GM21367 (cell line): Measurements from ENCODE around the gene PPM1N.

Experiments used
- ATAC-seq: cut with Tn5 transposase; IDR thresholded peaks from one replicate; pipeline ENCODE4 v1.9.1; 2021; ENCODE audit not compliant: unreplicated experiment

Gene PPM1N

DNA sequence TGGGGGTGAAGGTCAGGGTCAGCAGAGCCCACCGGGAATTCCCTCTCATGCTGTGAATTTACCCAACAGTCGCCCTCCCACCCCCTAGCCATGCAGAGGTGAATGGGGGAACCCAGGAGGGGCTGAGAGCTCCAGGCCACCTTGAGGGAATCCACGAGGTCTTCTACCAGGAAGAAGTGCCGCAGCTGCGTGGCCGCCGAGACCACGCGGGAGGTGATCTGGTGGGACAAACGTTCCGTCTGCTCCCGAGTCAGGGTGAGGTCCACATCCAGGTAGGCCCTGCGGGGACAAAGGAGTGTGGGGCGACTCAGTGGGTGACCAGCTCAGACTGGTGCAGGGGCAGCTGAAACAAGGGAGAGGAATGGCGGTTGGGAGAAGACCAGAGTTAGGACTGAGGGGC, 9.5 kb upstream of the PPM1N start:
- no peak for ATAC-seq

DNA sequence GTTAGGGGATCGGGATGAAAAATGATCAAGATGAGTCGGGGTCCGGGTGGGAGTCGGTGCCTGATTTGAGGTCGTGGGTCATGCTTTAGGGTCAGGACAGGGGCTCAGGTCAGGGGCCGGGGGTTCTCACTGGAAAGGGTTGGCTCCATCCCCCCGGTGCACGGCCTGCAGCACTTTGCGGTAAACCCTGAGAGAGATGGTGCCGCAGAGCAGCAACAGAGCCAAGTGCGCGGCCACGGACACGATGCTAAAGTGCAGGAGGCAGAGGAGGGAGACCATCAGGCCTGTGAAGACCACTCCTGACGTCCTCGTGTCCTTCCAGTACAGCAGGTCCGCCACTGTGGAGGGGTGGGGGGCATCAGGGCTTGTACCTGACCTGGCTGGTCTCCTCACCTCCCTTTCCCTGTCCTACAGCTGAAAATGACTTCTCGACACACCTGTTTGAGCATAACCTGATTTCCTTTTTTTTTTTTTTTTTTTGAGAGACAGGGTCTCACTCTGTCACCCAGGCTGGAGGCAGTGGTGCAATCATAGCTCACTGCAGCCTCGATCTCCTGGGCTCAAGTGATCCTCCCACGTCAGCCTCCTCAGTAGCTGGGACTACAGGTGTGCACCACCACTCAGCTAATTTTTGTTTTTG, 8.9 kb upstream of the PPM1N start:
- ATAC-seq, result no peak

GRCh38 chr19:45492137-45492626, 6.1 kb upstream of the PPM1N start:
- no peak for ATAC-seq

- ATAC-seq, result no peak
Observed at GRCh38 chr19:45492627-45493470, 5.4 kb upstream of the PPM1N start.

DNA sequence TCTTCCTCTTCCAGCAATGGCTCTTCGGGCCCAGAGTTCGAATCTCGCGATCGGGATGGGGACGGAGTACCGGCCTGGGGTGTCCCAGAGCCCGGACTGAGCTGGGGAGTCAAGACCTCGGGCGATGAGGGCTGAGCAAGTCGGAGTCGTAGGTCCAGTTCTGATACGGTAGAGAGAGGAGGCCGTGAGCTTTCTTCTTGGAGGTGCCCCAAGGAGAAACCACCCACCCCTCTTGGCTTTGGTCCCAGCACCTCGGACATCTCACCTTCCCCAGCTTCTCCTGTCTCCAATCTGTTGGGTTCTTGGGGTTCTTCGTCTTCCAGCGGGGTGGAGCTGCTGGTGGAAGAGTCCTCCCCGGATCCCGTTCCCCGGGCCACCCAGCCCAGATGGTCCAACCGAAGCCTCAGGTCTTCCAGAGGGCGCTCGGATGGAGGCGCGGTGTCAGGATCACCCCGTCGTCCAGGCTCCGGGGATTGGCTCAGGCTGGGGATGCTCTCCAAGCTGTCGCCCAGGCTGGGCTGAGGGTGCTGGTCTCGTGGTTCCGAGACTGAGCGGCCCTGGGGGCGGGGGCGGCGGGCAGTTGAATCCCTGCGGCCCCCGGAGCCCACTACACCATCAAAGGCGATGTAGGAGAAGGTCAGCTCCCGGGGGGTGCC, 3.9 kb upstream of the PPM1N start:
- ATAC-seq, result no peak

GRCh38 chr19:45495178-45495577, 3.1 kb upstream of the PPM1N start:
- ATAC-seq, result no peak

DNA sequence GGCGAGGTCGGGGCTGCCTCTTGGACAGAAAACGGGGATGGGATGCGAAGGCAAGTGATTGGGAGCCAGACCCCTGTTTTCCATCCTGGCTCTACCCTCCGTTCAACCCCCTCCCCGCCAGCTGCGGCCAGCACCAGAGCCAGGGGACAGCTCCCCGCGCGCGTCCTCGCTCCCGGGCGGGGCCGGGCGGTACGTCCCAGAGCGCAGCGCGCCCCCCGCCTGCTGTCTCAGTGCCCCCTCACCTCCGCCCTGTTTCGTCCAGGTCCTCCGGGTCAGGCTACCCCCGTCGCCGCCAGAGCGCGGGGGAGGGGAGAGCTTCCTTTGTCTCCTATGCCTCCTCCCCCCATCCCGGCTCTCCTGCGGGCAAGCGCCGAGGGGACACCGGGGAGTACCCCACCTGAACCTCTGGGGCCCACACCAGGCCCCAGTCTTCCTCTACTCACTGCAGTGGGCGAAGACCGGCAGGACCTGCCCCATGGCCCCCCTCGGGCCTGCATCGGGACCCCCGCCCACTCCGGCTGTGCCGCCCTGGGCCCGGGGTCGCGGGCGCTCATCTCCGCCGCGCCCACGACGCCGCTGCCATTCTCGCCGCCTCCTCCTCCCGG, 1.8 kb upstream of the PPM1N start:
- no peak for ATAC-seq

GRCh38 chr19:45497791-45498190, 452 bp upstream of the PPM1N start:
- no peak for ATAC-seq

DNA sequence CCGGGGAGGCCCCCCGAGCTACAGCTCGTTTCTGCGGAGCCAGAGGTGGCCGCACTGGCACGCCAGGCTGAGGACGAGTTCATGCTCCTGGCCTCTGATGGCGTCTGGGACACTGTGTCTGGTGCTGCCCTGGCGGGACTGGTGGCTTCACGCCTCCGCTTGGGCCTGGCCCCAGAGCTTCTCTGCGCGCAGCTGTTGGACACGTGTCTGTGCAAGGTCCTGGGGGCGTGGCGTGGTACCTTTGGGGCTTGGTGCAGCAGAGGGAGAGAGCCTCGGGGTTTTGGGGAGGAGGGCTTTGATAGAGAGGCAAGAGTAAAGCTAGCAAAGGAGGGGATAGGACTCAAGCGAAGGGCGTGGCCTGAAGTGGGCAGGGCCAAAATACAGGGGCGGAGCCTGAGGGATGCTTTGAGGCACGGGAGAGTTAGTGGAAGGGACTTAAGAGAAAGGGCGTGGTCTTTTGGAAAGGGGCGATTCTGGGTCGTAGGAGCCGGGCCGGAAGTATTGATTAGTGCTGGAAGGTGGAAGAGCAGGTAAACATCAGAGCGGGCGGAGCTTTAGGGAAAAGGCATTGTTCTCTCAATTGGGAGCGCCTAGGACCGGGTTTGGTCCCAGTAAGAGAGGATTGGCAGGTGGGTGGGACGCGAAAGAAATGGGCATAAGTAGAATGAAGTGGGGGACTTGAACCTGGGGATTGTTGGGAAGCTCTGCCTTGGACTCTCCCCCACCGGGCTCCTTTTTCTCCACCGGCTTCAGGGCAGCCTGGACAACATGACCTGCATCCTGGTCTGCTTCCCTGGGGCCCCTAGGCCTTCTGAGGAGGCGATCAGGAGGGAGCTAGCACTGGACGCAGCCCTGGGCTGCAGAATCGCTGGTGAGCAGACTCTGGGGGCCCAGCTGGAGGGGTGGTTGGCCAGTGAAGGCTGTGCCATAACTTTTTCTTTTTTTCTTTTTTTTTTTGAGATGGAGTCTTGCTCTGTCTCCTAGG, 1.2 kb downstream of the PPM1N start:
- no peak for ATAC-seq

DNA sequence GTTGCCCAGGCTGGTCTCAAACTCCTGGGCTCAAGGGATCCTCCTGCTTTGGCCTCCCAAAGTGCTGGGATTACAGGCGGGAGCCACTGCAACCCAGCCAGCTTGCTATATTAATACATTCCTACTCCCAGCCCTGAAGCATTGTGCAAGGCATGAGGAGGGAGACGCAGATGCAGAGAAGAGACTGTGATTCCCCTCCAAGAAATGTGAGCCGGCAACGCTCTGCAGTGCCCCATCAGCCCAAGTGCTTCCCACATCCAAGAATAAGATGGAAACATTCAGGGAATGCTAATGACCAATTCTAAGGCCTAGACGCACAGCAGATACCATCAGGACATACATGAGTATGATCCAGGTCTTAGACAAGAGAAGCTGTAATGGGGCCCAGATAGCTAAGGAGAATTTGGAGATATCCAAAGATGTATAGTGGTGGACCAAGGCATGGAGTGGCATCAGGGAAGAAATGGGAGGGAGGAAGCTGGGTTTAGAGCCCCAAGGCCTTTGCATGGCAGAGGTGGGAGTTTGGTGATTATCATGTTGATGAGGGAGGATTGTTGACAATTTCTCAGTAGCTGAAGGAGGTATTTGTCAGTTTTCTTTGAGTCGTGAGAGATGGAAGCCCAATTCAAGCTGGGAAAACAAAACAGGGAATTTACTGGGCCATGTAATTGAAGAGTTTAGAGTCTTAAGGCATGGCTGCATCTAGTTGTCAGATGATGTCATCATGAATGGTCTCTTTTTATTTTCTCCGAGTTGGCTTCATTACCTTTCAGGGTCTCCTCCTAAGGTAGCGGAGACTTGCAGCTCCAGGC, 2.9 kb downstream of the PPM1N start:
- no peak for ATAC-seq

DNA sequence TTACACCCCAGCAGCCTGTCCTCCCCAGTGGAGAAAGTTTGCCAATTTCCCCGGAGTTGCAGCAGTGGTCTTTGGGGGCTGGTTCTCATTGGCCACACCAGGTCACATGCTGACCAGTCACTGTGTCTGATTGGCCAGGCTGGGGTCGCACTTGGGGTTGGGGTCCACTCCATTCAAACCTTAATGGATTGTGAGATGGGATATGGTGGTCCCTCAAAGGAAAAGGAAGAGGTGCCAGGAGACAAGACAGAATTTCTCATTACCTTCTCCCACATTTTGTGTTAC, 3.4 kb downstream of the PPM1N start:
- ATAC-seq, result no peak

- ATAC-seq, result no peak
Observed at GRCh38 chr19:45502111-45502510, 3.9 kb downstream of the PPM1N start.

- no peak for ATAC-seq
Observed at GRCh38 chr19:45503909-45504308, 5.7 kb downstream of the PPM1N start.

DNA sequence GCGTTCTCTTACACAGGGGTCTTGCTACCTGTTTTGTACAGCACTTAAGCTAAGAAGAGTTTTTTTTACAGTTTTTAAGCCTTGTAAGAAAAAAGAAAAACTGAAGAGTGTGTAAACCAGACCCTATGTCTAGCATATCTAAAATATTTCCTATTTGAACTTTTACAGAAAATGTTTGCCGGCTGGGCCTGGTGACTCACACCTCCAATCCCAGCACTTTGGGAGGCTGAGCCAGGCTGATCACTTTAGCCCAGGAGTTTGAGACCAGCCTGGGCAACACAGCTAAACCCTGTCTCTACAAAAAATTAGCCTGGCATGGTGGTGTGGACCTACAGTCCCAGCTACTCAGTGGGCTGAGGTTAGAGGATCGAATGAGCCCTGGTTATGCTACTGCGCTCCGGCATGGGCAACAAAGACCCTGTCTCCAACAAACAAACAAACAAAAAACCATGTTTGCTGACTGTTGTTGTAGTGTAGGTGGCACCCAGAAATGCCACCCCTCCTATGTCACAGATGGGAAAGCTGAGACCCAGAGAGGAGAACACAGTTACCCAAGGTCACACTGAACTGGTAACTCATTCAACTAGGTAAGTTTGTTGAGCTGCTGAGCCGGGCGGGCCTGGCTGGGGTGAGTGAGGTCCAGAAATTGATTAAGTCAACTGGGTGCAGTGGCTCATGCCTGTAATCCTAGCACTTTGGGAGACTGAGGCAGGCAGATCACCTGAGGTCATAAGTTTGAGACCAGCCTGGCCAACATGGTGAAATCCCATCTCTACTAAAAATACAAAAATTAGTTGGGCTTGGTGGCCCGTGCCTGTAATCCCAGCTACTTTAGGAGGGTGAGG, 7.1 kb downstream of the PPM1N start:
- no peak for ATAC-seq

GRCh38 chr19:45505996-45506245, 7.7 kb downstream of the PPM1N start:
- ATAC-seq, result no peak

- ATAC-seq, result peak; percentile 45
Observed at GRCh38 chr19:45506246-45506988, 8.2 kb downstream of the PPM1N start.

GRCh38 chr19:45506989-45507871, 9.0 kb downstream of the PPM1N start, which contains the start of gene VASP:
VASP (plus strand) TSS chr19:45507479; CDS start chr19:45507772, 293 bp downstream.
- peak; percentile 35 for ATAC-seq
